GM19025 (cell line): ENCODE data around the gene CNIH2.
"Not testable (repeated sequence)": the region's sequence is repeated elsewhere in the genome, so short reads cannot be mapped to it uniquely, and the experiment has no call there.

Experiments
- ATAC-seq: cut with Tn5 transposase; IDR thresholded peaks from one replicate; pipeline ENCODE4 v1.9.1; 2021; ENCODE audit warnings: mild to moderate bottlenecking, low read depth, moderate library complexity; ENCODE audit not compliant: unreplicated experiment

The CNIH2 gene

DNA sequence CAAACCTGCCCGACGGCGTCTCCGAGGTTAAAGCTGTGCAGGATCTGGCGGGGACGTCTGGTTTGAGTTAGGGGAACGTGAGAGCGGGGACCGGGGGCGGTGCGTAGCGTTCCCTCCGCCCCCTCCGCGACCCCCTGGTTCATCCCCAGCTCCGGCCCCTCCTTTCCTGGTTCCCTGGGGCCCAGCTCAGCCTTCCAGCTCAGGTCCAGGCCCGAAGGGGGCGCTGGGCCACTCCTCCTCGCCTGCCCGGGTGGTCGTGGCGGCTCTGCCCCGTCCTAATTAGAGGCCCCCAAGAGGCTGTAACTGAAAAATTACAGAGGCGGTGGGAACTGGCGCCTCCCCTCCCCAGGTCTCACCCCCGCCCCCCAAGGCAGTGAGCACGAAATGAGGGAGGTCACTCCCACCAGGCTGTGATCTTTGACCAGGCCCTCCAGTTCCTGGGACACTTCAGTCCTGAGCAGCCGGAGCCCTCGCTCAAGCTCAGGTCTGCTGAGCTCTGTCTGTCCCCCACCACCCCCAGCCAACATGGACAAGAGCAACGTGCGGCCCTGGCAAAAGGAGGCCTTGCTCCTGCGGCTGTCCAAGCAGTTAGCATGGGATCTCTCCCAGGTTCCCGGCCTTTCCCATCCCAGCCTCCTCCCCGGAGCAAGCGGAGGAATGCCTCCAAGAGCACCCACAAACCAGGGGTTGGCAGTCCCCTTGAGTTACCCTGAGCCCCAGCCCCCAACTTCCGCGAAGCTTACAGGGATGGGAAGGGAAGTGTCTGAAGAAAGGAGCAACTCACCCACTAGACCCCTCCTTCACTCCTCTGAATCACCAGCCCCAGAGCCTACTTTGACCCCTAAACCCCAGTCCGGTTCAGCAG is 35.6 kb downstream of the CNIH2 start:
- no peak for ATAC-seq

GRCh38 chr11:66314186-66314501 is 36.2 kb downstream of the CNIH2 start:
- ATAC-seq, result no peak

GRCh38 chr11:66314561-66315497 is 36.9 kb downstream of the CNIH2 start:
- ATAC-seq, result no peak

GRCh38 chr11:66315498-66315885 is 37.5 kb downstream of the CNIH2 start:
- no peak for ATAC-seq

GRCh38 chr11:66315921-66316811 is 38.2 kb downstream of the CNIH2 start:
- no peak for ATAC-seq

DNA sequence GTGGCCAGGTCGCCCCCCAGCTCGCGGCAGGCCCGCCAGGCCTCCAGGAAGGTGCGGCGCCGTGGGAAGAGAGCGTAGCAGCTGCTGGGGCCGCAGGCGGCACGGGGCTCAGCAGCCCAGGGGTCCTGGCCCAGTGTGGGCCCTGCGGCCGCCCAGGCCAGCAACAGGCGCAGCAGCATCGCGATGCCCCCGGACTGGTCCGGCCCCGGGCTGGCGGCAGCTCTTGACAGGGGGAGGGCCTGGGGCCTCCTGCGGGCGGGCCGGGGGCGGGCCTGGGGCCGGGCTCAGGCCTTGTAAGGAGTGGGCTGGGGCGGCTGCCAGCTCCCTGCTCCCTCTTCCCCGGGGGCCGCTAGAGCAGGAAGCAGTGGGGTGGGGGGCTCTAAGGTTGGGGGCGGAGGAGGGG is 38.9 kb downstream of the CNIH2 start, which contains the start of gene CD248:
TSS of gene CD248 (minus strand) at position 196 of the 403 bp plus-strand sequence. CDS start at position 179, 17 bp downstream.
- no peak for ATAC-seq

- ATAC-seq, result no peak
Observed at GRCh38 chr11:66317322-66317722, 39.3 kb downstream of the CNIH2 start.

- no peak for ATAC-seq
Observed at GRCh38 chr11:66317723-66318599, 40.0 kb downstream of the CNIH2 start.

GRCh38 chr11:66318600-66318970 is 40.6 kb downstream of the CNIH2 start:
- ATAC-seq, result no peak

- ATAC-seq, result not testable (repeated sequence)
Observed at GRCh38 chr11:66320289-66320688, 42.3 kb downstream of the CNIH2 start.

- not testable (repeated sequence) for ATAC-seq
Observed at GRCh38 chr11:66320748-66321147, 42.8 kb downstream of the CNIH2 start.

DNA sequence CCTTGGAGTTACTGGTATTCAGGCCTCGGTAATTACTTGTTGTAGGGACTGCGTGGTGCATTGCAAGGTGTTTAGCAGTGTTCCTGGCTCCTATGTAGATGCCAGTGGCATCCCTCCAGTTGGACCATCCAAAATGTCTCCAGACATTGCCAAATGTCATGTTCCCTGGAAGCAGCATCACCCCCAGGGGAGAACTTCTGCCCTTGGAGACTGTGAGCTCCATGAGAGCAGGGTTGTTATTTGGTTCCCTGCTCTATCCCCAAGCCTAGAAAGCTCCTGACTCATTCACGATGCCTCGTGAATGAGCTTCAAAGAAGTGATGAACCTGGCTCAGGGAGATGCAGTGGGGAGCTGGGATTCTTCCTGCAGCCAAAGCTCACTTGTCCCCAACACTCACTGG is 43.6 kb downstream of the CNIH2 start:
- no peak for ATAC-seq

GRCh38 chr11:66322732-66323427 is 44.9 kb downstream of the CNIH2 start:
- no peak for ATAC-seq

DNA sequence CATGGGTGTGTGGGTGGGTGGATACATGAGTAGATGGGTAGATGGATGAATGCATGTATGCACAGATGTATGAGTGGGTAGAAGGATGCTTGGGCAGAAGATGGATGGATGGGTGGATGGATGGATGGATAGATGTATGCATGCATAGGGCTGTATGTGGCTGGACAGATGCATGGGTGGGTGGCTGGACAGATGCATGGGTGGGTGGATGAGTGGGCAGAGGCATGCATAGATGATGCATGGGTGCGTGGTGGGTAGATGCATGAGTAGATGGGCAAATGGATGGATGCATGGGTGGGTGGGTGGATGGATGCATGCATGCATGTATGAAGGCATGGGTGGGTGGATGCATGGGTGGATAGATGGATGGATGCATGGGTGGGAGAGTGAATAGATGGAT is 45.7 kb downstream of the CNIH2 start:
- no peak for ATAC-seq

DNA sequence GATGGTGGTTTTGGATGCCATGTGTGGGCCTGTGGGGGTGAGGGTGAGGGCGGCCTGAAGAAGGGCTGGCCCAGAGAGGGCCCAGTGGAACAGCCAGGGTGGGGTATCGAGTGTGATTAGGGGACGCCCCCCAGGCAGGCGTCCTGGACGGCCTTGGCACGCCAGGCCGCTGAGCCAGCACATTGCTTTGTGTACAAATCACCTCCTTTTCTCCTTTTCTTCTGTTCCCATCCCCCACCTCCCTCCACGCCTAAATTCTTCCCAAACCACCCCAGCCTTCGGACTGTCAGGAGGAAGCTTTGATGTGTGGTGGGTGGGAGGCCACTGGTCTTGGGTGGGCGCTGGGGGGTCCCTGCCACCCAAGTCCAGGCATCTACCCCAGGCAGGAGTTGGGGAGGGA is 46.7 kb downstream of the CNIH2 start:
- no peak for ATAC-seq

GRCh38 chr11:66325263-66325671 is 47.3 kb downstream of the CNIH2 start:
- no peak for ATAC-seq

DNA sequence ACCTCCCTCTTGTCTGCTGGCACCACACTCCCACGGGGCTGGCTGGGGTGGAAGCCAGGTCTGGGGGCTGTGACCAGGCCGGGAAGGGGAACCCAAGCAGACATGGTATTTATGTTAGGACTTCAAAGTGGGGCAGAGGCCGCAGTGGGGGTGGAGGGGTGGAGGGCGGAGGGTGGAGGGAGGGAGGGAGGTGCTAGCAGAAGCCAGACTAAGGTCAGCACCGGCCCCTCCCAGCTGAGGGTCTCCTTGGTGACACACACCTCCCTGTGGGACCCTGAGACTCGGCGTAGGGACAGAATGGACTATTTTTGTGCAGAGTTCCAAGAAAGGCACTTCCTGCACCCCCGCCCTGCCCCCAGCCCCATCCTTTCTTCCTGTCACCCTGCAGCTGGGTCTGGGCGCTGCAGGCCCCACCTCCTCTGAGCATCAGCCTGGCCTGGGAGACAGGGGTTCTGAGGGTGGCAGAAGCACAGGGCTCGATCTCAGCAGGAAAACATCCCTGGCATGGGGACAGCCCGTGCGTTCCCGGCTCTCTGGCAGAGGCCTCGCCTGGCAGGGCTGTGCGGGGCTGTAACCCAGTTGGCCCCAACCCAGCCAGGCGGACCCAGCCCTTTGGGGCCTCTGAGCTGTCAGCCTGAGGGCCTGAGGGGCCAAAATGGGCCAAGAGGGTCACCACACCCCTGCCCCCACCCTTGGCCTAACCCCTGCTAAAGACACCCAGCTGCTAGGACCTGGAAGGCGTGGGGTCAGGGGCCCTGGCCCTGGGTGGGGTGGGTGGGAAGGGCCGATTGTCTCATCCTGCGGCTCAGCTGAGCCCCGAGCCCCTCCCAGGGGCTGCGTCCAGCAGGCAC is 48.5 kb downstream of the CNIH2 start:
- no peak for ATAC-seq
